Measurements from ENCODE around the gene KPNA6.

The KPNA6 gene

DNA sequence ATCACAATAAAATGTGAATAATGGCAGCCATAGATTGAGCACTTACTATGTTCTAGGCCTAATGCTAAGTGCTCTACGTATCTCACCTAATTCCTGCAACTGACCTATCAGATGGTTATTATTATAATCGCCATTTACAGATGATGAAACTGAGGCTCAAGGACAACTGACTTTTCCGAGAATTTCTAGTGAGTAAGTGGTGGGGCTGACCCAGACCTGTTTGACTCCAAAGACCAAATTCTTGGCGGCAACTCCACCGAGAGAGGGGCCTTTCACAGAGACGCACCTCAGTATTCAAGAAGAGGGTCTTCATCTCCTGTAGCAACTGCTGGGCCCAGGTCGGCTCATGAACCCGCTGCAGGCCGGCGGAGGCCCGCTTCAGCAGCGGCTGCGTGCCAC lies 113.7 kb downstream of the KPNA6 start:
- TF ChIP-seq, protein P1, sequence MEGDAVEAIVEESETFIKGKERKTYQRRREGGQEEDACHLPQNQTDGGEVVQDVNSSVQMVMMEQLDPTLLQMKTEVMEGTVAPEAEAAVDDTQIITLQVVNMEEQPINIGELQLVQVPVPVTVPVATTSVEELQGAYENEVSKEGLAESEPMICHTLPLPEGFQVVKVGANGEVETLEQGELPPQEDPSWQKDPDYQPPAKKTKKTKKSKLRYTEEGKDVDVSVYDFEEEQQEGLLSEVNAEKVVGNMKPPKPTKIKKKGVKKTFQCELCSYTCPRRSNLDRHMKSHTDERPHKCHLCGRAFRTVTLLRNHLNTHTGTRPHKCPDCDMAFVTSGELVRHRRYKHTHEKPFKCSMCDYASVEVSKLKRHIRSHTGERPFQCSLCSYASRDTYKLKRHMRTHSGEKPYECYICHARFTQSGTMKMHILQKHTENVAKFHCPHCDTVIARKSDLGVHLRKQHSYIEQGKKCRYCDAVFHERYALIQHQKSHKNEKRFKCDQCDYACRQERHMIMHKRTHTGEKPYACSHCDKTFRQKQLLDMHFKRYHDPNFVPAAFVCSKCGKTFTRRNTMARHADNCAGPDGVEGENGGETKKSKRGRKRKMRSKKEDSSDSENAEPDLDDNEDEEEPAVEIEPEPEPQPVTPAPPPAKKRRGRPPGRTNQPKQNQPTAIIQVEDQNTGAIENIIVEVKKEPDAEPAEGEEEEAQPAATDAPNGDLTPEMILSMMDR (conservative IDR thresholded peaks at IDR 0.05; ENCODE audit: low read length), result no peak

DNA sequence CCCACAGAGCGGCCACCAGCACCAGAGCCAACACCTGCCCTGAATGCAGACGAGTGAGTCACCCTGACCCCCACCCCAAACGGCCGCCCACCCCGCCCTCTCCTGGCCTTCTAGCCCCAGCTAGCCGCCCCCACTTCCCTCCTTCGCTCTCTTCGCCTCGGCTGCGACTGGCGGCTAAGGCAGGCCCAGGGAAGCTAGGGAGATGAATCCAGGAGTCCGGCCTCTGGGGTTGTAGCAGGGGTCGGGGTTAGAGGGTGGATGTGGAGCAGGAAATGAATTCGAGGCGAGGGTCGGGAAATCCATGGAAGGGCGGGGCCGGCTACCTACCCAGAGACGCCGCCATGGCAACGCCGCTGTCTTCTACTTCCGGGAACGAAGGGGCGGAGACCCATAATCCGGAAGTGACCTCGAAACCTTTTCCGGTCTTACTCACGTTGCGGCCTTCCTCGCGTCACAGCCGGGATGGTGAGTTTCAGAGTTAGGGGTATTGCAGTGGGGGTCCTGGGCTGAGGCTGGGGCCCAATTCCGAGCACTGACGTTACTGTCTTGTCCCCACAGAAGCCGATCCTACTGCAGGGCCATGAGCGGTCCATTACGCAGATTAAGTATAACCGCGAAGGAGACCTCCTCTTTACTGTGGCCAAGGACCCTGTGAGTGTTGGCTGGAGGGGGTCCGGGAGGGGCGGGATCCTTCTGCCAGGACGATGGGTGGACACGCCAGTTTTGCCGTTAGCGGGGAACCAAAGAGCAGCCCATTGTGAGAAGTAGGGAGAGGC lies 114.3 kb downstream of the KPNA6 start, which contains the start of the genes EIF3I and TMEM234:
EIF3I (plus strand) TSS at position 428 of the 776 bp plus-strand sequence; CDS start at position 463, 35 bp downstream.
TMEM234 (minus strand) TSS at position 374 of the 776 bp plus-strand sequence; CDS start at position 343, 31 bp downstream.
- H3K4me3 ChIP-seq (ENCODE audit: low read length), result peak within 1 kb of the TSS; percentile 96
- DNase-seq (ENCODE audit: low read depth), result peak; percentile 91
- TF ChIP-seq, protein P1 (conservative IDR thresholded peaks at IDR 0.05; ENCODE audit: low read length), result no peak

More for the DNA sequence above, 113.7 kb downstream of the KPNA6 start:
- peak overlapping the region; percentile 96 for H3K4me3 ChIP-seq (ENCODE audit: low read length)
- DNase-seq (ENCODE audit: low read depth), result no peak

DNA sequence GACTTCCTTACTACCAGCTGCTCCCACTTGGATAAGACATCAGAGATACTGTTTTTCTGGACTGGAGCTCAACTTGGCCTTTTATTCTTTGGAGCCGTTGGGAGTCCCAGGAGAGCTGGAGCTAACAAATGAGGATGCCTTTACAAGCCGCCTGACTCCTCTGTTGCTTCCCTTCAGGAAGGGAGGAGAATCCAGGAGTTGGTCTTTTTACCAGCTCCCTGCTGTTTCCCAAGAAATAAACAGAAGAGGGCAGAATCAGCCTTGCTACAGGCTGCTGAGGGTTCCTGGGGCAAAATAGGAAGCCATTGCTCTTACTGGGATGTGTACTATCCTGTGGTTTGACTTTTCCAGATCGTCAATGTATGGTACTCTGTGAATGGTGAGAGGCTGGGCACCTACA lies 115.8 kb downstream of the KPNA6 start:
- TF ChIP-seq, protein P1 (conservative IDR thresholded peaks at IDR 0.05; ENCODE audit: low read length), result no peak
- no peak for DNase-seq (ENCODE audit: low read depth)
- H3K4me3 ChIP-seq (ENCODE audit: low read length), result peak overlapping the region; percentile 7; the same call in 1 of the 2 replicates

DNA sequence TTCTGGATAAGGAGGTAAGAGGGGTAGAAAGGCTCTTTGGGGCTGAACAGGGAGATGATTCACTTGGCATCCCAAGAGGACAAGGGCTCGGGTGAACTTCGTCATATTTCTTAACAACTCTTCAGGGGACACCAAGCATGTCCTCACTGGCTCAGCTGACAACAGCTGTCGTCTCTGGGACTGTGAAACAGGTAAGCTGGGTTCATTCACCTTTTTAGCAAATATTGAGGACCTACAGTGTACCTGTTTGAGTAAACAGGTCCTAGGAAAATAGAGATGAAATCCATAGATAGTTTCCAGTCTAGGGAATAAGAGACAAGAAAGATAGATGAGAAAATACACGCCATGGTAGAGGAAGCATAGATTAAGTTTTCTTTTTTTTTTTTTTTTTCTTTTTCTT lies 116.4 kb downstream of the KPNA6 start:
- no peak for DNase-seq (ENCODE audit: low read depth)

More for the DNA sequence above, 116.4 kb downstream of the KPNA6 start:
- no peak overlapping the region for H3K4me3 ChIP-seq (ENCODE audit: low read length)
- TF ChIP-seq, protein P1 (conservative IDR thresholded peaks at IDR 0.05; ENCODE audit: low read length), result no peak
